ENCODE measurements around the gene GNGT1. TPM values are rescaled to one million over a fixed set of nuclear protein-coding genes. Genes with fewer than 3 reads are reported as not detected.

GNGT1 gene
- total RNA-seq, 2 donors from 2014 or later, result not detected

DNA sequence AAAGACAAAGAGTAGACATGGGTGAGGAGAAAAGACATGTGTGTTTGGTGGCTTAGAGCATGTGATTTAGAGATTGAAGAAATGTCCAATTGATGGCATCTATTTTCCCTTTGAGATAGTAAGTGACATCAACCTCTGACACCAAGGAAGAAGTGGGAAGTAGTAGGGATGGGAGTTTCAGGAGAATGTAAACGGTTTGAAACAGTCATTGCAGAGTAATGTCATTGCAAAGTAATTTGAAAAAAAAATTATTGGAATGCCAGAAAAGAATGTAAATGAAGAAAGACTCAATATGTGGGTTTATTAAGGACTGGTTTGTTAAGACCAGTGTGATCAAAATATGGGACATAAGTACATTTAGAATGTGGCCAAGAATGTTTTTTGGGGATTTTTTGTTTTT, 41.7 kb downstream of the GNGT1 start:
- H3K36me3 ChIP-seq, result no peaks in the 10 kb centered on the region
- H3K27me3 ChIP-seq (replicated peaks; ENCODE audit: insufficient read depth), result no peaks in the 10 kb centered on the region
- no peak for DNase-seq (ENCODE audit: low spot score)
- no peak overlapping the region for H3K4me3 ChIP-seq
- H3K27ac ChIP-seq, result no peak overlapping the region
- intact Hi-C loops (cut with DNase I), result no loop called here
- WGBS, result 60% methylated on average over 1 of the region's 1 CpG
- TF ChIP-seq, protein P1, sequence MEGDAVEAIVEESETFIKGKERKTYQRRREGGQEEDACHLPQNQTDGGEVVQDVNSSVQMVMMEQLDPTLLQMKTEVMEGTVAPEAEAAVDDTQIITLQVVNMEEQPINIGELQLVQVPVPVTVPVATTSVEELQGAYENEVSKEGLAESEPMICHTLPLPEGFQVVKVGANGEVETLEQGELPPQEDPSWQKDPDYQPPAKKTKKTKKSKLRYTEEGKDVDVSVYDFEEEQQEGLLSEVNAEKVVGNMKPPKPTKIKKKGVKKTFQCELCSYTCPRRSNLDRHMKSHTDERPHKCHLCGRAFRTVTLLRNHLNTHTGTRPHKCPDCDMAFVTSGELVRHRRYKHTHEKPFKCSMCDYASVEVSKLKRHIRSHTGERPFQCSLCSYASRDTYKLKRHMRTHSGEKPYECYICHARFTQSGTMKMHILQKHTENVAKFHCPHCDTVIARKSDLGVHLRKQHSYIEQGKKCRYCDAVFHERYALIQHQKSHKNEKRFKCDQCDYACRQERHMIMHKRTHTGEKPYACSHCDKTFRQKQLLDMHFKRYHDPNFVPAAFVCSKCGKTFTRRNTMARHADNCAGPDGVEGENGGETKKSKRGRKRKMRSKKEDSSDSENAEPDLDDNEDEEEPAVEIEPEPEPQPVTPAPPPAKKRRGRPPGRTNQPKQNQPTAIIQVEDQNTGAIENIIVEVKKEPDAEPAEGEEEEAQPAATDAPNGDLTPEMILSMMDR (IDR thresholded peaks at IDR 0.05), result no peak
- TF ChIP-seq POLR2AphosphoS5 (IDR thresholded peaks at IDR 0.05), result no peak
- TF ChIP-seq POLR2A (IDR thresholded peaks at IDR 0.05), result no peak
- no peaks in the 10 kb centered on the region for H3K4me1 ChIP-seq (replicated peaks)
- H3K9me3 ChIP-seq, result no peaks in the 10 kb centered on the region

DNA sequence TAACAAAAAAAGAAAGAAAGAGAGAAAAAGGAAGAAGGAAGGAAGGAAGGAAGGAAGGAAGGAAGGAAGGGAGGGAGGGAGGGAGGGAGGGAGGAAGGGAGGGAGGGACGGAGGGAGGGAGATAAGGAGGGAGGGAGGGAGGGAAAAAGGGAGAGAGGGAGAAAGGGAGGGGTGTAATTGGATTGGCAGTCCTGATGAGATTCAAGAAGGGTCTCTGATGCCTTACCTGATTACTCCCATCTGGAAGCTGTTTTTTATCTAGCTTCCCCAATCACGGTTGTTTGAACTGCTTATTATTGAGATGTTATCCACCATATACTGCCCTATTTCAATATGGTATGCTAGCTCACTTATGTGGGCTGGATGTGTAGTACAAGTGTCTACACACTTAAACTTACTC, 42.5 kb downstream of the GNGT1 start:
- H3K9me3 ChIP-seq, result no peaks in the 10 kb centered on the region
- DNase-seq (ENCODE audit: low spot score), result no peak
- intact Hi-C loops (cut with DNase I), result no loop called here
- H3K4me3 ChIP-seq, result no peak overlapping the region
- TF ChIP-seq POLR2AphosphoS5 (IDR thresholded peaks at IDR 0.05), result no peak
- TF ChIP-seq POLR2A (IDR thresholded peaks at IDR 0.05), result no peak
- TF ChIP-seq, protein P1 (IDR thresholded peaks at IDR 0.05), result no peak
- H3K4me1 ChIP-seq (replicated peaks), result no peaks in the 10 kb centered on the region
- 56% methylated on average over 2 of the region's 2 CpGs for WGBS
- no peaks in the 10 kb centered on the region for H3K27me3 ChIP-seq (replicated peaks; ENCODE audit: insufficient read depth)
- no peaks in the 10 kb centered on the region for H3K36me3 ChIP-seq
- H3K27ac ChIP-seq, result no peak overlapping the region

DNA sequence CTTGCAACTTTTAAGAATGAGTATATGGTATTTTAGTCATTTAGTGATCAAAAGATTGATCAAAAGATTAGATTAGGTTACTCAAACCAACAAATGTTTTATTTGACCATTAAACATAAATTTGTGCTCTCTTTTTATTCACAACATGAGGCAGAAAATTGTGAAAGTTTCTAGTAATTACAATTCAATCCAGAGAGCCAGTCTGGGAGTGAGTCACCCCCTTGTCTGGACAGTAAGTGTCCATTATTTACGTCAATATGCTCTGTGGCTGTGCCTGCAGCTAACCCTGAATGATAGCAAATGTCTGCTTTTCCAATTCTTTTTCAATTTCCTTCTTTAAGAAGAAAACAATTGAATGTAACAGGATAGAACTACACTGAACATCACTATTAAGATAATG, 43.1 kb downstream of the GNGT1 start:
- Histone ChIP-seq H3K27ac (no peak overlapping the region), H3K9me3 (no peaks in the 10 kb centered on the region), H3K4me1 (replicated peaks) (no peaks in the 10 kb centered on the region), H3K36me3 (no peaks in the 10 kb centered on the region), H3K27me3 (replicated peaks; ENCODE audit: insufficient read depth) (no peaks in the 10 kb centered on the region), H3K4me3 (no peak overlapping the region)
- no peak for DNase-seq (ENCODE audit: low spot score)
- no peak for TF ChIP-seq POLR2A (IDR thresholded peaks at IDR 0.05)
- TF ChIP-seq, protein P1 (IDR thresholded peaks at IDR 0.05), result no peak
- TF ChIP-seq POLR2AphosphoS5 (IDR thresholded peaks at IDR 0.05), result no peak
- WGBS, result 44% methylated on average over 1 of the region's 1 CpG
- intact Hi-C loops (cut with DNase I), result no loop called here

DNA sequence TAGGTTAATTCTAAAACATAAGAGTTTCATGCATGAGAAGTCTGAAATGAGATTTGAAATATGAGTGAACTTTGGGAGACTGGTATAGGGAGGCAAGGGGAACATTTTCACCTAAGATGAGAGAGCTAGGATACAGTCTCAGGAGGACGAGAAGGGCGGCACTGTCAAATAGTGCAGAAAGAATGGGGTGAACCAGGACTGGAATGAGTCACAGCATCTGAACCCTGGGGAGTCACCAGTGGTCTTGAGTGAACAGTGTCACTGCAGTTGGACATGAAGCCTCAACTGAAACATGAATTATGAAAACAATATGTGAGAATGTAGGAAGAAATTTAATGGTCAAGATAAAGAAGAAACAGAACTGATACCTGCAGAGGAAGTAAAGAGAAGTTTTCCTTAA, 48.9 kb downstream of the GNGT1 start:
- intact Hi-C loops (cut with DNase I), result no loop called here
- no peaks in the 10 kb centered on the region for H3K9me3 ChIP-seq
- H3K4me1 ChIP-seq (replicated peaks), result no peaks in the 10 kb centered on the region
- H3K4me3 ChIP-seq, result no peak overlapping the region
- H3K36me3 ChIP-seq, result no peaks in the 10 kb centered on the region
- no peaks in the 10 kb centered on the region for H3K27me3 ChIP-seq (replicated peaks; ENCODE audit: insufficient read depth)
- TF ChIP-seq POLR2A (IDR thresholded peaks at IDR 0.05), result no peak
- TF ChIP-seq, protein P1 (IDR thresholded peaks at IDR 0.05), result no peak
- no peak for TF ChIP-seq POLR2AphosphoS5 (IDR thresholded peaks at IDR 0.05)
- 81% methylated on average over 2 of the region's 2 CpGs for WGBS
- no peak overlapping the region for H3K27ac ChIP-seq
- DNase-seq (ENCODE audit: low spot score), result no peak

DNA sequence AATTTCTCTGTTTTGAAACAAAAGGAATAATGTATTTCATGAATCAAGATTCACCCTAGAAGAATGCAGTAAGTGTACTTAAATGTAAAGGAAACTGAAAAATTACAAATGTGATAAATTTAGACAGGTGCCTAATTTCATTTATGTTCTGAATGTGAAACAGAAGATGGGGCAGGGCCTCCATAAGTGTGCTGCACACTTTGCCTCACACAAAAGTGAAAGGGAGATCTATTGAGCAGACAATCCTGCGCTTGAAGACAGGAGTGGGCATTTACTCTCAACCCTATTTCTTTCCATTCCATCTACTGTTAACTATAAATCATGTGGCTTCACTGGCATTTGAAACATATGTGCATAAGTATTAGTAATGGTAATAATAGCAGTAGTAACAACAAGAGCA, 51.4 kb downstream of the GNGT1 start:
- TF ChIP-seq POLR2AphosphoS5 (IDR thresholded peaks at IDR 0.05) (no peak), POLR2A (IDR thresholded peaks at IDR 0.05) (no peak)
- TF ChIP-seq, protein P1 (IDR thresholded peaks at IDR 0.05), result no peak
- no peaks in the 10 kb centered on the region for H3K9me3 ChIP-seq
- intact Hi-C loops (cut with DNase I), result no loop called here
- DNase-seq (ENCODE audit: low spot score), result no peak
- H3K27me3 ChIP-seq (replicated peaks; ENCODE audit: insufficient read depth), result no peaks in the 10 kb centered on the region
- WGBS, result 97% methylated on average over 1 of the region's 1 CpG
- no peak overlapping the region for H3K27ac ChIP-seq
- H3K4me3 ChIP-seq, result no peak overlapping the region
- no peaks in the 10 kb centered on the region for H3K36me3 ChIP-seq
- H3K4me1 ChIP-seq (replicated peaks), result no peaks in the 10 kb centered on the region
